HepG2 (cell line): ENCODE results near the gene IL4I1. TPM values are rescaled to one million over a fixed set of nuclear protein-coding genes. Genes with fewer than 3 reads are reported as not detected.

Source experiments
- CHD2 ChIP-seq: IDR thresholded peaks from 2 replicates; pipeline ENCODE4 v1.6.1; 2011; ENCODE audit warnings: low read depth, low read length, improper control_type of control experiment
- HMG20B ChIP-seq: conservative IDR thresholded peaks from 2 replicates; pipeline ENCODE4 v1.6.1; 2016; ENCODE audit warnings: missing genetic modification reagents, missing compliant biosample characterization
- IRF2 ChIP-seq: IDR thresholded peaks from 2 replicates; pipeline ENCODE4 v1.6.1; 2018; ENCODE audit warnings: missing genetic modification reagents, missing compliant biosample characterization
- NFE2L1 ChIP-seq: sonication (generic); formaldehyde crosslinking; IDR thresholded peaks from 2 replicates; pipeline ENCODE4 v1.4.0; 2020; ENCODE audit warnings: missing genetic modification reagents, mild to moderate bottlenecking, borderline replicate concordance
- ONECUT2 ChIP-seq: sonication (generic); formaldehyde crosslinking; IDR thresholded peaks from 2 replicates; pipeline ENCODE4 v1.4.0; 2020; ENCODE audit warnings: missing genetic modification reagents
- RFX5 ChIP-seq: IDR thresholded peaks from 2 replicates; pipeline ENCODE4 v1.6.1; 2011; ENCODE audit warnings: low read depth, low read length, improper control_type of control experiment
- ZBTB3 ChIP-seq: sonication (generic); formaldehyde crosslinking; IDR thresholded peaks from 2 replicates; pipeline ENCODE4 v1.4.0; 2020; ENCODE audit warnings: low read depth, mild to moderate bottlenecking, moderate library complexity, missing genetic modification reagents, borderline replicate concordance
- ZNF337 ChIP-seq: sonication (generic); formaldehyde crosslinking; IDR thresholded peaks from 2 replicates; pipeline ENCODE4 v1.5.1; 2020; ENCODE audit warnings: missing genetic modification reagents, low read depth, mild to moderate bottlenecking, borderline replicate concordance
- ZNF468 ChIP-seq: sonication (generic); formaldehyde crosslinking; IDR thresholded peaks from 2 replicates; pipeline ENCODE4 v1.8.0; 2022; ENCODE audit warnings: mild to moderate bottlenecking, moderate library complexity, missing genetic modification reagents
- ZNF780A ChIP-seq: sonication (generic); formaldehyde crosslinking; IDR thresholded peaks from 2 replicates; pipeline ENCODE4 v1.8.0; 2022; ENCODE audit warnings: mild to moderate bottlenecking, missing genetic modification reagents, moderate library complexity
- polyA plus RNA-seq, 8 experiments: library from polyadenylated mRNA; depleted of rRNA in 3 of 8; stranded (reverse) in 7 of 8; unstranded in 1 of 8; fragments of >200 nt; fragmentation: Illumina TruSeq in 4 of 8; extraction: Trizol in 4 of 8; gene quantifications; 2 replicates each; pipeline versions ENCODE4 v1.2.1 to v1.2.3, GENCODE V29; 2011 to 2016; ENCODE audit warnings: low read depth in 4 of 8, missing spikeins in 1 of 8, mixed read lengths in 1 of 8; ENCODE audit not compliant: insufficient read depth in 1 of 8
- total RNA-seq, 5 experiments: library from RNA; depleted of rRNA; stranded (reverse); fragments of >200 nt; fragmentation: Illumina TruSeq; extraction: Trizol; gene quantifications; 2 replicates each; pipeline ENCODE4 v1.2.3, GENCODE V29; 2016; ENCODE audit warnings: low read depth in 1 of 5
- TF ChIP-seq, protein P1 (sequence below): sonication (generic); formaldehyde crosslinking; IDR thresholded peaks from 2 replicates; pipeline ENCODE4 v1.5.0; 2020; ENCODE audit warnings: mild to moderate bottlenecking, missing genetic modification reagents
- TF ChIP-seq, protein P2 (sequence below): fragments of 450-650 bp; IDR thresholded peaks from 2 replicates; pipeline ENCODE4 v1.6.1; 2016
- TF ChIP-seq, protein P3 (sequence below): IDR thresholded peaks from 2 replicates; pipeline ENCODE4 v1.6.1; 2016; ENCODE audit warnings: low read depth, control low read depth
- TF ChIP-seq, protein P4 (sequence below): sonication (generic); formaldehyde crosslinking; IDR thresholded peaks from one replicate; pipeline ENCODE4 v1.5.1; 2020; ENCODE audit warnings: mild to moderate bottlenecking, missing genetic modification reagents; ENCODE audit errors: not compliant biosample characterization

The IL4I1 gene
- total and polyA plus RNA-seq, 2 of the 13 experiments (the other 11 are each of a cell fraction or from before 2014, with no cell fraction given), result not detected

DNA sequence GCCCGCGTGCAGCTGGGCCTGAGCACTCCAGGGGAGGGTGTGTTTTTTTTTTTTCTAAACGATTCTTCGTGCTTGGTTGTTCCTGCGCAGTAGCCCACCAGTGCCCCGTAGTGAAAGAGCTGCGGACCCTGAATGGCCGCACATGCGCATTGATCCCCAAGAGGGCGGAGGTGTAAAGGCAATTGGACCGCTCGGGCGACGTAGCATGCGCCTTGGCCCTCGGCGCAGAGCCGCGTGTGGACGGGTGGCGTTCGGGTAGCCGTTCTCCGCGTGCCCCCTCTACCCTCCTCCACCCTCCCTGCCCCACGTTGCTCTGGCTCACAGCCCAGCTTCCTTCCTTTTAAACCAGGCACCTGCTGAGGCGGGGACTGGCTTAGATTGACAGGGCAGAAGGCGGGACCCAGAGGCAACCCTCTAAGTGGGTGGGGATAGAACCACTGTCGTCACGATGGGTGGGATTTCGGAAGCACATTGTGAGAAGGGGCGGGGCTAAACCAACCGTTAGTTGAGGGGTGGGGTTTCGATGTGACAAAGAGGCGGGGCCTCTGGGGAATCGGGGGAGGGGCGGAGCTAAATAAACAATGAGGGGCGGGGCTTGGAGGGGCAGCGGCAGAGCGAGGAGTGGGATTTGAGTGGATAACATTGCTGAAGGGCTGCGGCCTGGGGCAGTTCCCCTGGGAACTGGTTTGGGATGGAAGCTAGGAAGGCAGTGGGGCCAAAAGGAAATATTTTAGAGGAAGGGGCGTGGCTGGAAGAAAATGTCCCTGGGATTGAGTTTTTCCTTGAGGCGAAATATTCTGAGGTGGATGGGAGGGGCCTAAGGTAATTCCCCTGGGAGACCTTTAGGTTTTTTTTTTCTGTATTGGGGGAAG, 33.2 kb upstream of the IL4I1 start (continued):
- TF ChIP-seq, protein P1, sequence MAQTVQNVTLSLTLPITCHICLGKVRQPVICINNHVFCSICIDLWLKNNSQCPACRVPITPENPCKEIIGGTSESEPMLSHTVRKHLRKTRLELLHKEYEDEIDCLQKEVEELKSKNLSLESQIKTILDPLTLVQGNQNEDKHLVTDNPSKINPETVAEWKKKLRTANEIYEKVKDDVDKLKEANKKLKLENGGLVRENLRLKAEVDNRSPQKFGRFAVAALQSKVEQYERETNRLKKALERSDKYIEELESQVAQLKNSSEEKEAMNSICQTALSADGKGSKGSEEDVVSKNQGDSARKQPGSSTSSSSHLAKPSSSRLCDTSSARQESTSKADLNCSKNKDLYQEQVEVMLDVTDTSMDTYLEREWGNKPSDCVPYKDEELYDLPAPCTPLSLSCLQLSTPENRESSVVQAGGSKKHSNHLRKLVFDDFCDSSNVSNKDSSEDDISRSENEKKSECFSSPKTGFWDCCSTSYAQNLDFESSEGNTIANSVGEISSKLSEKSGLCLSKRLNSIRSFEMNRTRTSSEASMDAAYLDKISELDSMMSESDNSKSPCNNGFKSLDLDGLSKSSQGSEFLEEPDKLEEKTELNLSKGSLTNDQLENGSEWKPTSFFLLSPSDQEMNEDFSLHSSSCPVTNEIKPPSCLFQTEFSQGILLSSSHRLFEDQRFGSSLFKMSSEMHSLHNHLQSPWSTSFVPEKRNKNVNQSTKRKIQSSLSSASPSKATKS (CRISPR knock-in tag), result 0 out of 2 replicates have a peak, but pooled peaks have one; percentile 35
- no peak; the same call in 1 of the 2 replicates for TF ChIP-seq IRF2 (CRISPR knock-in tag)
- peak; percentile 91; the same call in 1 of the 2 replicates for TF ChIP-seq ZNF468 (CRISPR knock-in tag)
- TF ChIP-seq NFE2L1, result no peak
- TF ChIP-seq ONECUT2 (CRISPR knock-in tag), result peak; percentile 47; the same call in 1 of the 2 replicates
- TF ChIP-seq ZNF780A (CRISPR knock-in tag), result no peak; the same call in 1 of the 2 replicates
- TF ChIP-seq, protein P2, sequence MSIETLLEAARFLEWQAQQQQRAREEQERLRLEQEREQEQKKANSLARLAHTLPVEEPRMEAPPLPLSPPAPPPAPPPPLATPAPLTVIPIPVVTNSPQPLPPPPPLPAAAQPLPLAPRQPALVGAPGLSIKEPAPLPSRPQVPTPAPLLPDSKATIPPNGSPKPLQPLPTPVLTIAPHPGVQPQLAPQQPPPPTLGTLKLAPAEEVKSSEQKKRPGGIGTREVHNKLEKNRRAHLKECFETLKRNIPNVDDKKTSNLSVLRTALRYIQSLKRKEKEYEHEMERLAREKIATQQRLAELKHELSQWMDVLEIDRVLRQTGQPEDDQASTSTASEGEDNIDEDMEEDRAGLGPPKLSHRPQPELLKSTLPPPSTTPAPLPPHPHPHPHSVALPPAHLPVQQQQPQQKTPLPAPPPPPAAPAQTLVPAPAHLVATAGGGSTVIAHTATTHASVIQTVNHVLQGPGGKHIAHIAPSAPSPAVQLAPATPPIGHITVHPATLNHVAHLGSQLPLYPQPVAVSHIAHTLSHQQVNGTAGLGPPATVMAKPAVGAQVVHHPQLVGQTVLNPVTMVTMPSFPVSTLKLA, result peak; percentile 48; the same call in 1 of the 2 replicates
- no peak for TF ChIP-seq ZBTB3 (CRISPR knock-in tag)
- TF ChIP-seq ZNF337 (CRISPR knock-in tag), result 0 out of 2 replicates have a peak, but pooled peaks have one; percentile 25
- no peak for TF ChIP-seq CHD2
- TF ChIP-seq HMG20B (CRISPR knock-in tag), result 0 out of 2 replicates have a peak, but pooled peaks have one; percentile 14
- TF ChIP-seq, protein P3, sequence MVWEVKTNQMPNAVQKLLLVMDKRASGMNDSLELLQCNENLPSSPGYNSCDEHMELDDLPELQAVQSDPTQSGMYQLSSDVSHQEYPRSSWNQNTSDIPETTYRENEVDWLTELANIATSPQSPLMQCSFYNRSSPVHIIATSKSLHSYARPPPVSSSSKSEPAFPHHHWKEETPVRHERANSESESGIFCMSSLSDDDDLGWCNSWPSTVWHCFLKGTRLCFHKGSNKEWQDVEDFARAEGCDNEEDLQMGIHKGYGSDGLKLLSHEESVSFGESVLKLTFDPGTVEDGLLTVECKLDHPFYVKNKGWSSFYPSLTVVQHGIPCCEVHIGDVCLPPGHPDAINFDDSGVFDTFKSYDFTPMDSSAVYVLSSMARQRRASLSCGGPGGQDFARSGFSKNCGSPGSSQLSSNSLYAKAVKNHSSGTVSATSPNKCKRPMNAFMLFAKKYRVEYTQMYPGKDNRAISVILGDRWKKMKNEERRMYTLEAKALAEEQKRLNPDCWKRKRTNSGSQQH (CRISPR knock-in tag), result no peak; the same call in 1 of the 2 replicates
- TF ChIP-seq, protein P4, sequence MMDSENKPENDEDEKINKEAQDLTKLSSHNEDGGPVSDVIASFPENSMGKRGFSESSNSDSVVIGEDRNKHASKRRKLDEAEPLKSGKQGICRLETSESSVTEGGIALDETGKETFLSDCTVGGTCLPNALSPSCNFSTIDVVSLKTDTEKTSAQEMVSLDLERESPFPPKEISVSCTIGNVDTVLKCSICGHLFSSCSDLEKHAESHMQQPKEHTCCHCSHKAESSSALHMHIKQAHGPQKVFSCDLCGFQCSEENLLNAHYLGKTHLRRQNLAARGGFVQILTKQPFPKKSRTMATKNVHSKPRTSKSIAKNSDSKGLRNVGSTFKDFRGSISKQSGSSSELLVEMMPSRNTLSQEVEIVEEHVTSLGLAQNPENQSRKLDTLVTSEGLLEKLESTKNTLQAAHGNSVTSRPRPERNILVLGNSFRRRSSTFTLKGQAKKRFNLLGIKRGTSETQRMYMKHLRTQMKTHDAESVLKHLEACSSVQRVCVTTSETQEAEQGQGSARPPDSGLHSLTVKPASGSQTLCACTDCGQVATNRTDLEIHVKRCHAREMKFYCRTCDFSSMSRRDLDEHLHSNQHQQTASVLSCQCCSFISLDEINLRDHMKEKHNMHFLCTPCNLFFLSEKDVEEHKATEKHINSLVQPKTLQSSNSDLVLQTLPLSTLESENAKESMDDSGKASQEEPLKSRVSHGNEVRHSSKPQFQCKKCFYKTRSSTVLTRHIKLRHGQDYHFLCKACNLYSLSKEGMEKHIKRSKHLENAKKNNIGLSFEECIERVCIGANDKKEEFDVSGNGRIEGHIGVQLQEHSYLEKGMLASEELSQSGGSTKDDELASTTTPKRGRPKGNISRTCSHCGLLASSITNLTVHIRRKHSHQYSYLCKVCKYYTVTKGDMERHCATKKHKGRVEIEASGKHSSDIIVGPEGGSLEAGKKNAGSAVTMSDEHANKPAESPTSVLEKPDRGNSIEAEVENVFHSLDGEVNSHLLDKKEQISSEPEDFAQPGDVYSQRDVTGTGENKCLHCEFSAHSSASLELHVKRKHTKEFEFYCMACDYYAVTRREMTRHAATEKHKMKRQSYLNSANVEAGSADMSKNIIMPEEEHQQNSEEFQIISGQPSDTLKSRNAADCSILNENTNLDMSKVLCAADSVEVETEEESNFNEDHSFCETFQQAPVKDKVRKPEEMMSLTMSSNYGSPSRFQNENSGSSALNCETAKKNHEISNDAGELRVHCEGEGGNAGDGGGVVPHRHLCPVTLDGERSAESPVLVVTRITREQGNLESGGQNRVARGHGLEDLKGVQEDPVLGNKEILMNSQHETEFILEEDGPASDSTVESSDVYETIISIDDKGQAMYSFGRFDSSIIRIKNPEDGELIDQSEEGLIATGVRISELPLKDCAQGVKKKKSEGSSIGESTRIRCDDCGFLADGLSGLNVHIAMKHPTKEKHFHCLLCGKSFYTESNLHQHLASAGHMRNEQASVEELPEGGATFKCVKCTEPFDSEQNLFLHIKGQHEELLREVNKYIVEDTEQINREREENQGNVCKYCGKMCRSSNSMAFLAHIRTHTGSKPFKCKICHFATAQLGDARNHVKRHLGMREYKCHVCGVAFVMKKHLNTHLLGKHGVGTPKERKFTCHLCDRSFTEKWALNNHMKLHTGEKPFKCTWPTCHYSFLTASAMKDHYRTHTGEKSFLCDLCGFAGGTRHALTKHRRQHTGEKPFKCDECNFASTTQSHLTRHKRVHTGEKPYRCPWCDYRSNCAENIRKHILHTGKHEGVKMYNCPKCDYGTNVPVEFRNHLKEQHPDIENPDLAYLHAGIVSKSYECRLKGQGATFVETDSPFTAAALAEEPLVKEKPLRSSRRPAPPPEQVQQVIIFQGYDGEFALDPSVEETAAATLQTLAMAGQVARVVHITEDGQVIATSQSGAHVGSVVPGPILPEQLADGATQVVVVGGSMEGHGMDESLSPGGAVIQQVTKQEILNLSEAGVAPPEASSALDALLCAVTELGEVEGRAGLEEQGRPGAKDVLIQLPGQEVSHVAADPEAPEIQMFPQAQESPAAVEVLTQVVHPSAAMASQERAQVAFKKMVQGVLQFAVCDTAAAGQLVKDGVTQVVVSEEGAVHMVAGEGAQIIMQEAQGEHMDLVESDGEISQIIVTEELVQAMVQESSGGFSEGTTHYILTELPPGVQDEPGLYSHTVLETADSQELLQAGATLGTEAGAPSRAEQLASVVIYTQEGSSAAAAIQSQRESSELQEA (CRISPR knock-in tag), result peak; percentile 20
- 0 out of 2 replicates have a peak, but pooled peaks have one; percentile 43 for TF ChIP-seq RFX5
